Vagina (tissue), 2 donors: ENCODE measurements around the gene TIMM8B. TPM values are rescaled to one million over a fixed set of nuclear protein-coding genes. Genes with fewer than 3 reads are reported as not detected.
"Not testable (repeated sequence)": the region's sequence is repeated elsewhere in the genome, so short reads cannot be mapped to it uniquely, and the experiment has no call there.

Experiments used
- DNase-seq, 2 donors: peaks; one replicate each; pipeline ENCODE4 v3.0.0-alpha.2; 2017; ENCODE audit errors: extremely low spot score in 2 of 2
- H3K27ac ChIP-seq: fragments of 200-600 bp; sonication (generic); one replicate; pipeline ENCODE4 v1.5.1; 2019
- H3K27me3 ChIP-seq: fragments of 200-600 bp; sonication (generic); one replicate; pipeline ENCODE4 v1.5.1; 2019
- H3K36me3 ChIP-seq, 2 donors: fragments of 200-600 bp; sonication (generic); one replicate each; pipeline ENCODE4 v1.5.1; 2017 to 2019
- H3K4me1 ChIP-seq: fragments of 200-600 bp; sonication (generic); one replicate; pipeline ENCODE4 v1.5.1; 2019
- H3K4me3 ChIP-seq, 2 donors: fragments of 200-600 bp; sonication (generic); 1 replicate in 1 of 2; 2 replicates in 1 of 2; pipeline ENCODE4 v1.5.1; 2016 to 2019
- H3K9me3 ChIP-seq: fragments of 200-600 bp; sonication (generic); one replicate; pipeline ENCODE4 v1.5.1; 2019
- CTCF ChIP-seq, 3 experiments: fragments of 450-650 bp in 2 of 3; fragments of 200-600 bp in 1 of 3; sonication (generic) in 1 of 3; IDR thresholded peaks; one replicate each; pipeline ENCODE4 v1.5.1; 2017 to 2019; ENCODE audit warnings: antibody characterized with exemption in 3 of 3, mild to moderate bottlenecking in 2 of 3, moderate library complexity in 2 of 3
- POLR2A ChIP-seq, 2 donors: fragments of 450-650 bp; IDR thresholded peaks; one replicate each; pipeline ENCODE4 v1.6.1; 2017; ENCODE audit warnings: antibody characterized with exemption in 2 of 2, mild to moderate bottlenecking in 2 of 2, moderate library complexity in 2 of 2
- POLR2AphosphoS5 ChIP-seq, 2 donors: sonication (generic); formaldehyde crosslinking; IDR thresholded peaks; one replicate each; pipeline ENCODE4 v1.9.0; 2017; ENCODE audit warnings: antibody characterized with exemption in 2 of 2, mild to moderate bottlenecking in 2 of 2, low read depth in 1 of 2; ENCODE audit not compliant: insufficient read depth in 1 of 2
- intact Hi-C: fragments of 100-400 bp; cut with DNase I; formaldehyde crosslinking; loops from one replicate; pipeline ENCODE4 v1.15.1; 2023
- total RNA-seq: library from RNA; depleted of rRNA; stranded (reverse); fragments of >200 nt; gene quantifications from one replicate; pipeline ENCODE4 v1.2.3, GENCODE V29; 2016

Gene TIMM8B
- total RNA-seq, 1 donor from 2014 or later: 43.0 TPM

DNA sequence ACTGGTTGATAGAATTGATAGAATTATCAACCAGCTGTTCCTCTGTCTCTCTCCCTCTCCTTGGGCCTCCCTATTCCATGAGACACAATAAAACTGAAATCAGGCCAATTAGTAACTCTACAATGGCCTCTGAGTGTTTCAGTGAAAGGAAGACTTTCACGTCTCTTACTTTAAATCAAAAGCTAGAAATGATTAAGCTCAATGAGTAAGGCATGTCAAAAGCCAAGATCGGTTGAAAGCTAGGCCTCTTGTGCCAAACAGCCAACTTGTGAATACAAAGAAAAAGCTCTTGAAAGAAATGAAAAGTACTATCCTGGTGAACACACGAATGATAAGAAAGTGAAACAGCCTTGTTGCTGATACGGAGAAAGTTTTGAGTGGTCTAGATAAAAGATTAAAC is 29.4 kb downstream of the TIMM8B start:
- no peak overlapping the region for H3K4me3 ChIP-seq
- TF ChIP-seq POLR2AphosphoS5 (IDR thresholded peaks at IDR 0.05; ENCODE audit: insufficient read depth in 1 of 2, low read depth in 1 of 2) (no peak), POLR2A (IDR thresholded peaks at IDR 0.05) (no peak), CTCF (IDR thresholded peaks at IDR 0.05) (no peak)
- no peaks in the 10 kb centered on the region for H3K9me3 ChIP-seq
- intact Hi-C loops: no loop called here
- no peak overlapping the region for H3K27ac ChIP-seq
- H3K4me1 ChIP-seq: no peaks in the 10 kb centered on the region
- no peaks in the 10 kb centered on the region for H3K27me3 ChIP-seq
- H3K36me3 ChIP-seq: peaks cover 0 to 57% of the 10 kb centered on the region in 2 donors
- no peak for DNase-seq

- no peak for TF ChIP-seq CTCF (IDR thresholded peaks at IDR 0.05)
- TF ChIP-seq POLR2A (IDR thresholded peaks at IDR 0.05): no peak
- no peak for TF ChIP-seq POLR2AphosphoS5 (IDR thresholded peaks at IDR 0.05; ENCODE audit: insufficient read depth in 1 of 2, low read depth in 1 of 2)
- Histone ChIP-seq H3K4me1 (no peaks in the 10 kb centered on the region), H3K36me3 (peaks cover 6 to 57% of the 10 kb centered on the region in 2 donors), H3K4me3 (no peak overlapping the region), H3K9me3 (no peaks in the 10 kb centered on the region), H3K27me3 (no peaks in the 10 kb centered on the region), H3K27ac (no peak overlapping the region)
- DNase-seq: no peak
- intact Hi-C loops: no loop called here
These were observed 34.8 kb downstream of the TIMM8B start for GRCh38 chr11:112051768-112052167.

GRCh38 chr11:112050721-112051120 is 35.8 kb downstream of the TIMM8B start:
- Histone ChIP-seq H3K36me3 (peaks cover 6 to 64% of the 10 kb centered on the region in 2 donors), H3K27me3 (no peaks in the 10 kb centered on the region), H3K9me3 (no peaks in the 10 kb centered on the region), H3K27ac (no peak overlapping the region), H3K4me1 (no peaks in the 10 kb centered on the region), H3K4me3 (no peak overlapping the region)
- no peak for DNase-seq
- TF ChIP-seq CTCF (IDR thresholded peaks at IDR 0.05) (no peak), POLR2A (IDR thresholded peaks at IDR 0.05) (no peak), POLR2AphosphoS5 (IDR thresholded peaks at IDR 0.05; ENCODE audit: insufficient read depth in 1 of 2, low read depth in 1 of 2) (no peak)
- intact Hi-C loops: no loop called here

GRCh38 chr11:112049777-112050176 is 36.8 kb downstream of the TIMM8B start:
- no peaks in the 10 kb centered on the region for H3K27me3 ChIP-seq
- H3K9me3 ChIP-seq: no peaks in the 10 kb centered on the region
- peaks cover 6 to 68% of the 10 kb centered on the region in 2 donors for H3K36me3 ChIP-seq
- DNase-seq: no peak
- TF ChIP-seq POLR2AphosphoS5 (IDR thresholded peaks at IDR 0.05; ENCODE audit: insufficient read depth in 1 of 2, low read depth in 1 of 2) (no peak), POLR2A (IDR thresholded peaks at IDR 0.05) (no peak), CTCF (IDR thresholded peaks at IDR 0.05) (no peak)
- H3K4me3 ChIP-seq: no peak overlapping the region
- no peak overlapping the region for H3K27ac ChIP-seq
- intact Hi-C loops: no loop called here
- H3K4me1 ChIP-seq: no peaks in the 10 kb centered on the region

DNA sequence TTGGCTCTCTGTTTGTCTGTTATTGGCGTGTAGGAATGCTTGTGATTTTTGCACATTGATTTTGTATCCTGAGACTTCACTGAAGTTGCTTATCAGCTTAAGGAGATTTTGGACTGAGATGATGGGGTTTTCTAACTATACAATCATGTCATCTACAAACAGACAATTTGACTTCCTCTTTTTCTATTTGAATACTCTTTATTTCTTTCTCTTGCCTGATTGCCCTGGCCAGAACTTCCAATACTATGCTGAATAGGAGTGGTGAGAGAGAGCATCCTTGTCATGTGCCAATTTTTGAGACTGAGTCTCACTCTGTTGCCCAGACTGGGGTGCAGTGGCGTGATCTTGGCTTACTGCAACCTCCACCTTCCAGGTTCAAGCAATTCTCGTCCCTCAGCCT is 38.3 kb downstream of the TIMM8B start:
- H3K27me3 ChIP-seq, H3K4me1 ChIP-seq, intact Hi-C loops, H3K27ac ChIP-seq, H3K4me3 ChIP-seq, DNase-seq, H3K9me3 ChIP-seq: not testable (repeated sequence)
- H3K36me3 ChIP-seq: peaks cover 6 to 57% of the 10 kb centered on the region in 2 donors

GRCh38 chr11:112046647-112047046 is 39.9 kb downstream of the TIMM8B start:
- H3K27me3 ChIP-seq, H3K4me3 ChIP-seq, intact Hi-C loops, H3K27ac ChIP-seq, H3K9me3 ChIP-seq, H3K4me1 ChIP-seq, DNase-seq: not testable (repeated sequence)
- peaks cover 6 to 44% of the 10 kb centered on the region in 2 donors for H3K36me3 ChIP-seq
